ENCODE results near the gene PSMD12.

PSMD12 gene

DNA sequence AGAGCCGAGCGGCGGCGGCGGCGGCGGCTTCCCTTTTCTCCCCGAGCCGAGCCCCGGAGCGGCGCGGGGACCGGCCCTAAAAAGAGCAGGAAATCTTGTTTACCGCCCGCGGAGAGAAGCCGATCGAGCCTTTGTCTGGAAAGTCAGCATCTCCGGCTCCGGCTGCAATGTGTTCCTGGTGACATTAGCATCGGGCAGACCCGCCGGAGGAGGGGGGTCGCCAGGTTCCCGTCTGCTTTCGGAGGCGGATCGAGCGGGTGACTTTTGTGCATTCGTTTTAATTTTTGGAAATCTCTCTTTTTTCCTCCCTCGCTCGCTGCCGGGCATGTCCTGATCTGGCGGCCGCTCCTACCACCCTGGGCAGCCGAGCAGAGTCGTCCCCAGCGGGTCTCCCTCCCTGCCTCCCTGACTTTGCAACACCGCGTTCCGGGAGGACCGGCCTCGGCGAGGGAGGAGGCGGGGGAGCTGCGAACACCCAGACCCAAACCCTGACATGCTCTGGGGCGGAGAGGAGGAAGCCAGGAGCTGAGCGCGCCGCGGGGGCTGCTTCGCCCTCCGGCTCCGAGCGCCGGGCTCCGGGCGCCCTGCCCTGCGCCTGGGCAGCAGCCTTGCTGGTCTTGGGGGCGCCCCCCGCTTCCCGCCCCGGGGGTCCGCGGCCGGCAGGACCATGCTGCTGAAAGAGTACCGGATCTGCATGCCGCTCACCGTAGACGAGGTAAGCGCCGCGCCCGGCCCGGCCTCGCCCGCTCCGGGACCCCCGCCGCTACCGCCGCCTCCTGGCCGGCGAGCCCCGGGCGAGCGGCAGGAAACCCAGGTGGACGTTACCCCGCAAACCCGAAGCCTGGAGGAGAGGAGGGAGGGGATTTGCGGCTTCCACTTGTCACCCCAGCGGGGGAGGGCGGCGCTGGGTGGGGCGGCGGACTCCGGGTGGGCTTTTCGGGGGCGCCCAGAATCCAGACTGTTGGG is 11.4 kb upstream of the PSMD12 start:
- Histone ChIP-seq H3K27ac (ENCODE audit: low read depth, low read length) (peak overlapping the region; percentile 96), H3K4ac (ENCODE audit: low read depth, low read length) (peak overlapping the region; percentile 63), H3K4me2 (ENCODE audit: low read length) (peak overlapping the region; percentile 34), H3K79me2 (ENCODE audit: control insufficient read depth, insufficient read depth, low read length) (peaks cover 13% of the 10 kb centered on the region), H3K9ac (ENCODE audit: low read length) (peak overlapping the region; percentile 75), H4K5ac (ENCODE audit: low read length) (no peak overlapping the region), H2BK15ac (replicated peaks; ENCODE audit: low read depth) (no peak overlapping the region), H3K4me3 (ENCODE audit: low read length) (peak overlapping the region; percentile 38), H2AK5ac (ENCODE audit: low read length) (no peak overlapping the region), H3K23ac (ENCODE audit: low read length) (no peak overlapping the region), H3K36me3 (ENCODE audit: control insufficient read depth, insufficient read depth, low read length) (no peaks in the 10 kb centered on the region), H3K27me3 (ENCODE audit: insufficient read depth, low read length, poor library complexity) (no peaks in the 10 kb centered on the region), H3K4me1 (ENCODE audit: control insufficient read depth, low read depth, low read length) (peaks cover 4% of the 10 kb centered on the region), H3K56ac (ENCODE audit: low read length) (peak overlapping the region; percentile 95), H2BK120ac (ENCODE audit: low read depth, low read length) (peak overlapping the region; percentile 19), H3K79me1 (ENCODE audit: low read length) (peaks cover 8% of the 10 kb centered on the region), H2BK5ac (ENCODE audit: low read length) (no peak overlapping the region), H3K18ac (ENCODE audit: low read length) (peak overlapping the region; percentile 97), H4K8ac (ENCODE audit: low read depth, low read length) (peak overlapping the region; percentile 65)
- no CpG with 5 or more reads among the region's 100 CpGs for WGBS (ENCODE audit: extremely low coverage, insufficient coverage, low lambda C conversion rate)
- peak; percentile 83 for DNase-seq

DNA sequence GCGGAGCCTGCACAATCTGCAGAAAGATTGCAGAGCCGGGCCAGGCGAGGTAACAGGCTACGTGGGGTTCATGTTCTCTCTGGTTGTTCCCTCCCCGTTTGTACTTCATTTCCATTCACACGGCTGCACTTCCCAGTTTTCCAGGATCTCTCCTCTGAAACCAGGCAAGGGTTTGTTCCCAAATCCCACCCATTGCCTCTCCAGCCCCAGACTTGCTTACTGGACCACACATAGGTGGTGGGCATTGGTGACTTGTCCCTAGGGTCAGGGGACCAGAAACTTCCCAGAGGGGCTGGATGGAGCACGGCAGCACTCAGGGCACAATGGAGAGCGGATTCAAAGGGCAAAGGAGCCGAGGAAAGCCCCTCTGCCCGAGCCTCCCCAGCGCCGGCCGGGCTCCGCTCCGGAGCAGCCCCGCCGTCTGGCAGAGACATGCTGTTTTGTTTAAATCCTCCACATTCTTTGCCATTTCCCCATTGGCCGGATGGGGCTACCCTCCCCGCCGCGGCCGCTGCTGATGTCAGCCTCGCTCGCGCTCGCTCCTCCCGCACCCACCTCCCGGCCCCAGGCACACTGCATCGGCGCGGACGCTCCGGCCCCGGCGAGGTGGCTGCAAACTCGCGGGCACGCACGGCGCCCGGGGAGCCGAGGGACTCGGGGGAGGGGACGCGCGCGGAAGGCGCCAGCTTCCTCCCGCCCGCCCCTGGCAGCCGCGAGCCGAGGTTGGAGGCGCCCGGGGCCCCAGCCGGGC is 10.5 kb upstream of the PSMD12 start, which contains the start of gene PITPNC1:
Gene PITPNC1, plus strand, starts transcription at position 545 of the 751 bp plus-strand sequence.
- Histone ChIP-seq H3K36me3 (ENCODE audit: control insufficient read depth, insufficient read depth, low read length) (no peaks in the 10 kb centered on the region), H4K8ac (ENCODE audit: low read depth, low read length) (peak within 1 kb of the TSS; percentile 15), H3K18ac (ENCODE audit: low read length) (peak within 1 kb of the TSS; percentile 97), H2BK120ac (ENCODE audit: low read depth, low read length) (no peak within 1 kb of the TSS), H3K27me3 (ENCODE audit: insufficient read depth, low read length, poor library complexity) (no peaks in the 10 kb centered on the region), H3K4me1 (ENCODE audit: control insufficient read depth, low read depth, low read length) (peaks cover 4% of the 10 kb centered on the region), H3K79me1 (ENCODE audit: low read length) (peaks cover 8% of the 10 kb centered on the region), H2BK5ac (ENCODE audit: low read length) (peak within 1 kb of the TSS; percentile 87), H2AK5ac (ENCODE audit: low read length) (no peak within 1 kb of the TSS), H2BK15ac (replicated peaks; ENCODE audit: low read depth) (no peak within 1 kb of the TSS), H3K56ac (ENCODE audit: low read length) (peak within 1 kb of the TSS; percentile 95), H3K4ac (ENCODE audit: low read depth, low read length) (peak within 1 kb of the TSS; percentile 63), H4K5ac (ENCODE audit: low read length) (no peak within 1 kb of the TSS), H3K23ac (ENCODE audit: low read length) (no peak within 1 kb of the TSS), H3K27ac (ENCODE audit: low read depth, low read length) (peak within 1 kb of the TSS; percentile 96), H3K4me2 (ENCODE audit: low read length) (peak within 1 kb of the TSS; percentile 91), H3K79me2 (ENCODE audit: control insufficient read depth, insufficient read depth, low read length) (peaks cover 12% of the 10 kb centered on the region), H3K9ac (ENCODE audit: low read length) (peak within 1 kb of the TSS; percentile 75), H3K4me3 (ENCODE audit: low read length) (peak within 1 kb of the TSS; percentile 38)
- DNase-seq, result peak; percentile 95
- no CpG with 5 or more reads among the region's 56 CpGs for WGBS (ENCODE audit: extremely low coverage, insufficient coverage, low lambda C conversion rate)

- Histone ChIP-seq H2BK5ac (ENCODE audit: low read length) (no peak overlapping the region), H3K9ac (ENCODE audit: low read length) (peak overlapping the region; percentile 75), H3K4me2 (ENCODE audit: low read length) (peak overlapping the region; percentile 91), H3K36me3 (ENCODE audit: control insufficient read depth, insufficient read depth, low read length) (no peaks in the 10 kb centered on the region), H3K79me2 (ENCODE audit: control insufficient read depth, insufficient read depth, low read length) (peaks cover 8% of the 10 kb centered on the region), H3K4me3 (ENCODE audit: low read length) (peak overlapping the region; percentile 38), H3K27me3 (ENCODE audit: insufficient read depth, low read length, poor library complexity) (no peaks in the 10 kb centered on the region), H3K56ac (ENCODE audit: low read length) (peak overlapping the region; percentile 95), H3K79me1 (ENCODE audit: low read length) (peaks cover 5% of the 10 kb centered on the region), H3K18ac (ENCODE audit: low read length) (peak overlapping the region; percentile 5), H4K5ac (ENCODE audit: low read length) (no peak overlapping the region), H4K8ac (ENCODE audit: low read depth, low read length) (no peak overlapping the region), H2AK5ac (ENCODE audit: low read length) (no peak overlapping the region), H3K4ac (ENCODE audit: low read depth, low read length) (peak overlapping the region; percentile 63), H3K27ac (ENCODE audit: low read depth, low read length) (peak overlapping the region; percentile 96), H3K23ac (ENCODE audit: low read length) (no peak overlapping the region), H2BK120ac (ENCODE audit: low read depth, low read length) (no peak overlapping the region), H3K4me1 (ENCODE audit: control insufficient read depth, low read depth, low read length) (peaks cover 4% of the 10 kb centered on the region), H2BK15ac (replicated peaks; ENCODE audit: low read depth) (no peak overlapping the region)
- DNase-seq, result no peak
- WGBS (ENCODE audit: extremely low coverage, insufficient coverage, low lambda C conversion rate), result no CpG with 5 or more reads among the region's 6 CpGs
Observed at GRCh38 chr17:67376415-67376736, 10.0 kb upstream of the PSMD12 start.

- Histone ChIP-seq H3K27me3 (ENCODE audit: insufficient read depth, low read length, poor library complexity) (no peaks in the 10 kb centered on the region), H2BK120ac (ENCODE audit: low read depth, low read length) (no peak overlapping the region), H4K8ac (ENCODE audit: low read depth, low read length) (no peak overlapping the region), H3K4me2 (ENCODE audit: low read length) (no peak overlapping the region), H2BK15ac (replicated peaks; ENCODE audit: low read depth) (no peak overlapping the region), H2AK5ac (ENCODE audit: low read length) (no peak overlapping the region), H4K5ac (ENCODE audit: low read length) (no peak overlapping the region), H3K27ac (ENCODE audit: low read depth, low read length) (no peak overlapping the region), H3K18ac (ENCODE audit: low read length) (no peak overlapping the region), H3K9ac (ENCODE audit: low read length) (no peak overlapping the region), H3K79me1 (ENCODE audit: low read length) (peaks cover 5% of the 10 kb centered on the region), H3K23ac (ENCODE audit: low read length) (no peak overlapping the region), H3K4me1 (ENCODE audit: control insufficient read depth, low read depth, low read length) (peaks cover 4% of the 10 kb centered on the region), H3K4ac (ENCODE audit: low read depth, low read length) (no peak overlapping the region), H3K4me3 (ENCODE audit: low read length) (no peak overlapping the region), H2BK5ac (ENCODE audit: low read length) (no peak overlapping the region), H3K56ac (ENCODE audit: low read length) (no peak overlapping the region), H3K36me3 (ENCODE audit: control insufficient read depth, insufficient read depth, low read length) (no peaks in the 10 kb centered on the region), H3K79me2 (ENCODE audit: control insufficient read depth, insufficient read depth, low read length) (peaks cover 8% of the 10 kb centered on the region)
- no peak for DNase-seq
- no CpG with 5 or more reads among the region's 6 CpGs for WGBS (ENCODE audit: extremely low coverage, insufficient coverage, low lambda C conversion rate)
Observed at GRCh38 chr17:67375716-67376115, 9.3 kb upstream of the PSMD12 start.

GRCh38 chr17:67375054-67375427 is 8.7 kb upstream of the PSMD12 start:
- Histone ChIP-seq H3K27ac (ENCODE audit: low read depth, low read length) (no peak overlapping the region), H2AK5ac (ENCODE audit: low read length) (no peak overlapping the region), H2BK15ac (replicated peaks; ENCODE audit: low read depth) (no peak overlapping the region), H3K9ac (ENCODE audit: low read length) (peak overlapping the region; percentile 34), H3K79me2 (ENCODE audit: control insufficient read depth, insufficient read depth, low read length) (peaks cover 8% of the 10 kb centered on the region), H3K4me2 (ENCODE audit: low read length) (no peak overlapping the region), H3K4me1 (ENCODE audit: control insufficient read depth, low read depth, low read length) (peaks cover 4% of the 10 kb centered on the region), H2BK5ac (ENCODE audit: low read length) (no peak overlapping the region), H3K79me1 (ENCODE audit: low read length) (peaks cover 5% of the 10 kb centered on the region), H3K36me3 (ENCODE audit: control insufficient read depth, insufficient read depth, low read length) (no peaks in the 10 kb centered on the region), H2BK120ac (ENCODE audit: low read depth, low read length) (no peak overlapping the region), H3K56ac (ENCODE audit: low read length) (peak overlapping the region; percentile 50), H3K4ac (ENCODE audit: low read depth, low read length) (no peak overlapping the region), H3K18ac (ENCODE audit: low read length) (no peak overlapping the region), H4K5ac (ENCODE audit: low read length) (no peak overlapping the region), H3K4me3 (ENCODE audit: low read length) (no peak overlapping the region), H3K27me3 (ENCODE audit: insufficient read depth, low read length, poor library complexity) (no peaks in the 10 kb centered on the region), H4K8ac (ENCODE audit: low read depth, low read length) (no peak overlapping the region), H3K23ac (ENCODE audit: low read length) (no peak overlapping the region)
- WGBS (ENCODE audit: extremely low coverage, insufficient coverage, low lambda C conversion rate), result no CpG with 5 or more reads among the region's 5 CpGs
- DNase-seq, result no peak

All from mesendoderm (in vitro differentiated cells).